ENCODE data around the gene SLC24A4.

DNA sequence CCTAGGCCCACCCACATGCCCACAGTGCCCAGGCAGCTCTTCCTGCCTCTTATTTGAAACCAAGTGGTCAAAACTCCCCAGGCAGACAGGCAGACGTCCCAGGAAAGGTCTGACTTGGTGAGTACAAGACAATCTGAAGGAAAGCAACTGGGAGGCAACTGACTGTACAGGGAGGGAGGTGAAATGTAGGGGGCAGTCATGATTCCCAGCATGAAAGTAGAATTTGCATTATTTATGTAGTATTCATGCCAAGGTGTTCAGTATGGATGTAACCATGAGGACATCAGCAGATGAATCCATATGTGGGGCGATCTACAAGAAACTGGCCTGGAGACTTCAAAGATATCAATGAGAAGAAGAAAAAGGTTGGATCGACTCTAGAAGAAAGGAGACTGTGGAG, 46.1 kb downstream of the SLC24A4 start:
- TF ChIP-seq, protein P1, sequence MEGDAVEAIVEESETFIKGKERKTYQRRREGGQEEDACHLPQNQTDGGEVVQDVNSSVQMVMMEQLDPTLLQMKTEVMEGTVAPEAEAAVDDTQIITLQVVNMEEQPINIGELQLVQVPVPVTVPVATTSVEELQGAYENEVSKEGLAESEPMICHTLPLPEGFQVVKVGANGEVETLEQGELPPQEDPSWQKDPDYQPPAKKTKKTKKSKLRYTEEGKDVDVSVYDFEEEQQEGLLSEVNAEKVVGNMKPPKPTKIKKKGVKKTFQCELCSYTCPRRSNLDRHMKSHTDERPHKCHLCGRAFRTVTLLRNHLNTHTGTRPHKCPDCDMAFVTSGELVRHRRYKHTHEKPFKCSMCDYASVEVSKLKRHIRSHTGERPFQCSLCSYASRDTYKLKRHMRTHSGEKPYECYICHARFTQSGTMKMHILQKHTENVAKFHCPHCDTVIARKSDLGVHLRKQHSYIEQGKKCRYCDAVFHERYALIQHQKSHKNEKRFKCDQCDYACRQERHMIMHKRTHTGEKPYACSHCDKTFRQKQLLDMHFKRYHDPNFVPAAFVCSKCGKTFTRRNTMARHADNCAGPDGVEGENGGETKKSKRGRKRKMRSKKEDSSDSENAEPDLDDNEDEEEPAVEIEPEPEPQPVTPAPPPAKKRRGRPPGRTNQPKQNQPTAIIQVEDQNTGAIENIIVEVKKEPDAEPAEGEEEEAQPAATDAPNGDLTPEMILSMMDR (IDR thresholded peaks at IDR 0.05), result no peak
- TF ChIP-seq POLR2A (IDR thresholded peaks at IDR 0.05), result no peak
